Mesothelial cell of epicardium (in vitro differentiated cells): ENCODE data around the gene KLRC2. TPM values are rescaled to one million over a fixed set of nuclear protein-coding genes. Genes with fewer than 3 reads are reported as not detected.
"Not testable (repeated sequence)": the region's sequence is repeated elsewhere in the genome, so short reads cannot be mapped to it uniquely, and the experiment has no call there.

Experiments
- DNase-seq, 2 experiments: peaks; one replicate each; pipeline ENCODE4 v3.0.0; 2021; ENCODE audit warnings: low spot score in 2 of 2; ENCODE audit not compliant: unreplicated experiment in 2 of 2
- H3K27ac Mint-ChIP-seq: 2 replicates; pipeline ENCODE4 v1.8.0; 2021; ENCODE audit warnings: mixed read lengths
- H3K27me3 Mint-ChIP-seq: 2 replicates; pipeline ENCODE4 v1.8.0; 2021; ENCODE audit warnings: low read depth, mixed read lengths
- H3K36me3 Mint-ChIP-seq: 2 replicates; pipeline ENCODE4 v1.8.0; 2021; ENCODE audit warnings: mixed read lengths
- H3K4me1 Mint-ChIP-seq: 2 replicates; pipeline ENCODE4 v1.8.0; 2021; ENCODE audit warnings: mixed read lengths
- H3K4me3 Mint-ChIP-seq: 2 replicates; pipeline ENCODE4 v1.8.0; 2021; ENCODE audit warnings: mild to moderate bottlenecking, moderate library complexity, mixed read lengths
- H3K9me3 Mint-ChIP-seq: 2 replicates; pipeline ENCODE4 v1.8.0; 2021; ENCODE audit warnings: mixed read lengths
- CTCF ChIP-seq: fragments of 200-600 bp; sonication (generic); IDR thresholded peaks from one replicate; pipeline ENCODE4 v1.5.0; 2021; ENCODE audit warnings: antibody characterized with exemption; ENCODE audit not compliant: unreplicated experiment
- total RNA-seq: library from RNA; stranded (reverse); gene quantifications from 3 replicates; pipeline ENCODE4 v1.2.1, GENCODE V29; 2021

Gene KLRC2
- total RNA-seq, 1 donor from 2014 or later: not detected

DNA sequence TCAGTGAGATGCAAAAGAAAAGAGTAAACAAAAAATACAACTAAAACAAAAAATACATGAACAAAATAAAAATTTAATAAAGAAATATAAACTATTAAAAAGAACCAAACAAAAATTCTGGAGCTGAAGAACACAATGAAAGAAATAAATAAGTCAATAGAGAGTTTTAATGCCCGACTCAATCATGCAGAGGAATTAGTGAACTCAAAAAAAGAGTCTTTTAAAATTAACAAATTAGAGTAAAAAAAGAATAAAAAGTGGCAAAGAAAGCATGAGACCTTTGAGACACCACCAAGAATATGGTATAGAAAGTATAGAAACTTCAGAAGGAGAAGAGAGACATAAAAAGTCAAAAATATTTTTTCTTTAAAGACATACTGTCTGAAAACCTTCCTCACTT lies 20.0 kb upstream of the KLRC2 start:
- no peak overlapping the region for H3K27ac Mint-ChIP-seq
- no peak for DNase-seq
- no peak overlapping the region for H3K4me3 Mint-ChIP-seq
- H3K4me1 Mint-ChIP-seq: no peaks in the 10 kb centered on the region
- peaks cover 44% of the 10 kb centered on the region for H3K9me3 Mint-ChIP-seq
- no peaks in the 10 kb centered on the region for H3K36me3 Mint-ChIP-seq
- TF ChIP-seq CTCF: no peak
- H3K27me3 Mint-ChIP-seq: no peaks in the 10 kb centered on the region

DNA sequence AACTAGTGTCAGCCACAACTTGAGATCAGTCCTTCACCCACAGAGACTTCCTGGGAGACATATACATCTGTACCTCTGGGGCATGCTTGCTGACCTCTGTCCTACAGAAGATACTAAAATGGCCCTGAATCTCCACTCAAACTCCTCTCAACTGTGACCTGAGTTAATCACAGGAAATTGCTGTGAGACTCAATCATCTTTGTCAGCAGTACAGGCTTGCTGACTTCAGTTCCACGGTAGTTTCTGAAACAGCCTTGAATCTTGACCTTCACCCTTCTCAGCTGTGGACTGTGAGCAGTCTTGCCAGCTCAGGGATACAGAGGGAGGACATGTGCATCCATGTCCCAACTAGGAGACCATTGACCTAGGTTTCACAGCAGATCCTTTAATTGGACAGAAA lies 18.7 kb upstream of the KLRC2 start:
- no peak overlapping the region for H3K4me3 Mint-ChIP-seq
- no peak for DNase-seq
- no peaks in the 10 kb centered on the region for H3K36me3 Mint-ChIP-seq
- no peak for TF ChIP-seq CTCF
- H3K27ac Mint-ChIP-seq: no peak overlapping the region
- no peaks in the 10 kb centered on the region for H3K27me3 Mint-ChIP-seq
- H3K4me1 Mint-ChIP-seq: no peaks in the 10 kb centered on the region
- peaks cover 33% of the 10 kb centered on the region for H3K9me3 Mint-ChIP-seq

- no peaks in the 10 kb centered on the region for H3K36me3 Mint-ChIP-seq
- no peak within 1 kb of the TSS for H3K27ac Mint-ChIP-seq
- no peak for TF ChIP-seq CTCF
- no peaks in the 10 kb centered on the region for H3K27me3 Mint-ChIP-seq
- peaks cover 27% of the 10 kb centered on the region for H3K9me3 Mint-ChIP-seq
- DNase-seq: no peak
- no peak within 1 kb of the TSS for H3K4me3 Mint-ChIP-seq
- no peaks in the 10 kb centered on the region for H3K4me1 Mint-ChIP-seq
Measured at GRCh38 chr12:10453156-10453555, 17.3 kb upstream of the KLRC2 start, which contains the start of gene KLRC1. TSS of gene KLRC1 (minus strand) at chr12:10453377. CDS start at chr12:10451156, 2,221 bp downstream.

GRCh38 chr12:10448236-10448635 lies 12.4 kb upstream of the KLRC2 start:
- no peak for DNase-seq
- Mint-ChIP-seq H3K4me3 (no peak overlapping the region), H3K9me3 (no peaks in the 10 kb centered on the region), H3K36me3 (no peaks in the 10 kb centered on the region), H3K27ac (no peak overlapping the region), H3K4me1 (no peaks in the 10 kb centered on the region), H3K27me3 (no peaks in the 10 kb centered on the region)
- no peak for TF ChIP-seq CTCF

DNA sequence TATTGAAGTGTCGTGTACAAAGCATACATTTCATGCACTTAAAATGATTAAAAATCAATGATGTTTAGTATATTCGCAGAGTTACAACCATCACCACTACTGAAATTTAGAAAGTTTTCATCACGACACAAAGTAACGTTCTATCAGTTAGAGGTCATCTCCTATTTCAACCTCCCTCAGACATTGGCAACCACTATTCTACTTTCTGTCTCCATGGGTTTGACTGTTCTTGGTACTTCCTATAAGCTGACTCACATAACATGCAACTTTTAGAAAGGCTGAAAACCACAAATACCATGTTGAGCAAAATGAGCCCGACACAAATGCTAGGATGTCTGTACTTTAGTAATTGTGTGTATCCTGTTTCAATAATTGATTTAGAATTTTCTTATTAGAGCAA lies 10.2 kb upstream of the KLRC2 start:
- H3K27ac Mint-ChIP-seq, H3K36me3 Mint-ChIP-seq, H3K4me3 Mint-ChIP-seq, H3K4me1 Mint-ChIP-seq, H3K9me3 Mint-ChIP-seq, DNase-seq, H3K27me3 Mint-ChIP-seq: not testable (repeated sequence)

GRCh38 chr12:10441144-10441543 lies 5.3 kb upstream of the KLRC2 start:
- H3K36me3 Mint-ChIP-seq, H3K4me1 Mint-ChIP-seq, H3K27ac Mint-ChIP-seq, DNase-seq, H3K27me3 Mint-ChIP-seq, H3K9me3 Mint-ChIP-seq, H3K4me3 Mint-ChIP-seq: not testable (repeated sequence)

DNA sequence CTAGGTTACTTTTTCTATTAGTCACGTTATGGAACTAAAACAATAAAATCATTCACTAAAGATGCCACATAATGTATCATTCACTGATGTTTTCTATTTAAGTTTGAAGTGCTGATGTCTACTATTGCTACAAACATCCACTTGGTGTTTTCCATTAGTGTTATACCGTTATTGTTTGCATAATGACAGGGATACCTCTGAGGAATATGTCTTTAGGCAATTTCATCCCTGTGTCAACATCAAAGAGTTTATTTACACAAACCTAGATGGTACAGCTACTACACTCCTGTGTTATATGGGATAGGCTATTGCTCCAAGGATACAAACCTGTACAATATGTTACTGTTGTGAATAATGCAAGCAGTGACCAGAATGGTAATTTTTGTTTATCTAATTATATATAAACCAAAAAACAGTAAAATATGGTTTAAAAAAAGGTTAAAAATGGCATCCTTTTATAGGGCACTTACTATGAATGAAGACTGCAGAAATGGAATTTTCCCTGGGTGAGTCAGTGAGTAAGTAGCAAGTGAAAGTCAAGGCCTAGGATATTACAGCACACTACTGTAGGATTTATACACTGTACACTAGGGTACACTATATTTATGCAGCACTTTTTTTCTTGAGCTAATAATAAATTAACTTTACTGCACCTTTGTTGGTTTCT lies 3.9 kb upstream of the KLRC2 start:
- not testable (repeated sequence) for H3K4me1 Mint-ChIP-seq, H3K27ac Mint-ChIP-seq, H3K9me3 Mint-ChIP-seq, H3K36me3 Mint-ChIP-seq, H3K4me3 Mint-ChIP-seq, DNase-seq, H3K27me3 Mint-ChIP-seq

DNA sequence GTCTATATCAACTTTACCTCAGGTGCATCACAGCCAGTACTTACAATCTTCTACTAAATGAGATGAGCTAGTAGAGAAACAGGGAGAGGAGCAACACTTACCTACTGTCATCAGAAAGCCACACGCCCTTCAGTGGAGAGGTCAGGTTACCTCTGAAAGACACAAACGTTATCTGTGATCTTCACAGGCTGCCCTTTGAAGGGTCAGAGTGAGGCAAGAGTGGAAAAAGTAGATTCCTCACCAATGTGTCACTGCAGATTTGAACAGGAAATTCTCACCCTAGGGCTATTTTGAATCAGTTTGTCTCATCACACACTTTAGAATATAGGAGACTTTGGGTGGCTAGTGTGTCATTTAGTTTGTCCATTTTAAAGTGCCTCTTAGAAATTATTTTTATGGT lies 1.8 kb upstream of the KLRC2 start:
- H3K27me3 Mint-ChIP-seq, DNase-seq, H3K4me3 Mint-ChIP-seq, H3K4me1 Mint-ChIP-seq, H3K27ac Mint-ChIP-seq, H3K36me3 Mint-ChIP-seq, H3K9me3 Mint-ChIP-seq: not testable (repeated sequence)

DNA sequence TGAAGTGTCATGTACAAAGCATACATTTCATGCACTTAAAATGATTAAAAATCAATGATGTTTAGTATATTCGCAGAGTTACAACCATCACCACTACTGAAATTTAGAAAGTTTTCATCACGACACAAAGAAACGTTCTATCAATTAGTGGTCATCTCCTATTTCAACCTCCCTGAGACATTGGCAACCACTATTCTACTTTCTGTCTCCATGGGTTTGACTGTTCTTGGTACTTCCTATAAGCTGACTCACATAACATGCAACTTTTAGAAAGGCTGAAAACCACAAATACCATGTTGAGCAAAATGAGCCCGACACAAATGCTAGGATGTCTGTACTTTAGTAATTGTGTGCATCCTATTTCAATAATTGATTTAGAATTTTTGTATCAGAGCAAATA lies 5.2 kb downstream of the KLRC2 start:
- not testable (repeated sequence) for H3K27ac Mint-ChIP-seq, H3K27me3 Mint-ChIP-seq, H3K4me3 Mint-ChIP-seq, DNase-seq, H3K4me1 Mint-ChIP-seq, H3K36me3 Mint-ChIP-seq, H3K9me3 Mint-ChIP-seq

GRCh38 chr12:10425938-10426337 lies 9.9 kb downstream of the KLRC2 start:
- H3K4me1 Mint-ChIP-seq, H3K27ac Mint-ChIP-seq, H3K9me3 Mint-ChIP-seq, H3K4me3 Mint-ChIP-seq, H3K27me3 Mint-ChIP-seq, DNase-seq, H3K36me3 Mint-ChIP-seq: not testable (repeated sequence)
